Endometrial microvascular endothelial cells (primary cell): ENCODE data around the gene EVI5. TPM values are rescaled to one million over a fixed set of nuclear protein-coding genes. Genes with fewer than 3 reads are reported as not detected.

Experiments used
- in situ Hi-C: cut with HindIII; loops from 2 replicates; pipeline ENCODE4 v1.10.0; 2017; ENCODE audit warnings: low sequenced_read_pairs, low pct_unique_long_range_greater_than_20kb; ENCODE audit errors: inconsistent ontology term
- total RNA-seq: library from RNA; depleted of rRNA; stranded (reverse); fragments of >200 nt; gene quantifications from one replicate; pipeline ENCODE4 v1.2.3, GENCODE V29; 2015; ENCODE audit errors: inconsistent ontology term

The EVI5 gene
- total RNA-seq, 1 donor from 2014 or later, result 15.0 TPM

DNA sequence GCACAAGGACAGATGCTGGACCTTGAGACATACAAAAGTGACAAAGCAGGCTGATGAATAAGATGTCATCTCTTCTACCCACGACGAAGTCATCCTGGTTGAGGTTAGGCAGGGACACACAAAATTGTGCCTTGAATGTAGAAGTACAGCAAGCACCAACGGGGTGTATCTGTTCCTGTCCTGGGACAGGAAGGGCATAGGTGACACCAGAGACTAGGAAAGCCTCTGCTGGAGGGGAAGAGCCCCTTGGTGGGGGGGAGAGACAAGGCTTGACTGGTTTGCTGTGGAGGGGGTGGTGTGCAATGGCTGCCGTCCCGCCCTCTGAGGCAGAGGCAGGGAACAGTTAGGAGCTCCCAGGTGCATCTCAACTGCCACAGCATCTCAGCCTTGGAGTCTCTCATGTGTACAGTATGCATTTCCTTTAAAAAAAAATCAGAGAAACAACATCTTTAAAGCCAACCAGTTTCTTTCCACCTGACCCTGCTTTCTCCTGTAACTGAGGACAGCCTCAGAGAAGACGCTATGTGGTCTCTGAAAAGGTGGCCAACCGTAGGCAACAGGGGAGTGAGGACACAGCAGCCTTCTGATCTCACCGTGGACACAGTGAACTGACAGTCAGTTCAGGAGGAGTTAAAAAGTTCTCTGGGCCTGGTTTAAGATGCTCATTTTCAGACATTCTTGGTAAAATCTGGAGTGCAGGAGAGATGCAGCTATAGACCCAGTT is 280.5 kb downstream of the EVI5 start:
- in situ Hi-C loops, result no loop called here

DNA sequence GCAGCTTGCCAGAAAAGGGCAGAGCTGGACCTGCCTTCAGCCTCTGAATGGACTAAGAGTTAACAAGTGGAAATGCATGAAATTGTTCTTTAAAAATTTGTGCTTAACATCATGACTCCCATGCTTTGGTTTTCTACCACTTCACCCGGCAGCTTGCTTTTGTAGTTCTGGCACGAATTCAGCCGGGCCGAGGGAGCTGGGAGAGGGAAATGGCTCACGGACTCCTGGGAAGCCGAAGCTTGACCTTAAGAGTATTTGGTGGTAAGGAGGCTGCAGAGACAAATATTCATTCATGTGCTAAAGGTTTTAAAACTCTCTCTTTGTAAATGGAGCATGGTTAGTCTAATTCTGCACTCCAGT is 281.0 kb downstream of the EVI5 start:
- in situ Hi-C loops, result no loop called here

DNA sequence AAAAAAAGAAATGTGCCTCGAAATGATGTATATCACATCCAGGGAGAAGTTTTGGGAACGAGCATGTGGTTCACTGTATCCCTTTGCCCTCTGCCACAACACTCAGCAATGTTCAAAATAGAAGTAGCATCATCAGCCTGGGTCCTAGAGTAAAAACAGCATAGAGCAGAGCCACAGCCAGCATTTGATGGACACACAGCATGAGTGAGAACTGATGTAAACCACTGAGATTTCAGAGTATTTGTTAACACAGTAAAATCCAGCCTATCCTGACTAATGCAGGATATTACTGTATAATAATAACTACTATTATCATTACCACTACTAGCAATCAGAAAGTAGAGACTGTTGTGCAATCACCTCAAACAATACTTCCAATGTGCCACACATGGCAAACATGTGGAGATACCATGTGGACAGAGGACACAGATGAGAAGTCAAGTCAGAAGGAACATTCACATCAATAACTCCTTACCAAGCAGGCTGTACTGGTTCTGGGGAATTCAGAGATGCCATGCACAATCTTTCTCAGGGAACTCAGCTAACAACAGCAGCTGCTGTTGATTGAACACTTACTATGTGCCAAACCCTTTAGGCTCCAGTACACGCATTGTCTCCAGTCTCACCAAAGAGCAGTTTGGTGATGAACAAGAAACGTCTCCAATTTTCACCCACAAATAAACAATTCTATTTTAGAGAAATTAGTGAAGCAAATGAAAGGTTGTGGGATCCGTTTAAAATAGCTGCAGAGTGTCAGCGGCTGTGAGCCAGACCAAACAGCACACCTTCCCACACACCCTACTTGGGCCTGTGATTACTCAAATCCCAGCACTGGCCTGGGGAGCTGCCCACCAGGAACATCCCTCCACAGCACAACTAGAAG is 281.6 kb downstream of the EVI5 start:
- in situ Hi-C loops, result no loop called here

DNA sequence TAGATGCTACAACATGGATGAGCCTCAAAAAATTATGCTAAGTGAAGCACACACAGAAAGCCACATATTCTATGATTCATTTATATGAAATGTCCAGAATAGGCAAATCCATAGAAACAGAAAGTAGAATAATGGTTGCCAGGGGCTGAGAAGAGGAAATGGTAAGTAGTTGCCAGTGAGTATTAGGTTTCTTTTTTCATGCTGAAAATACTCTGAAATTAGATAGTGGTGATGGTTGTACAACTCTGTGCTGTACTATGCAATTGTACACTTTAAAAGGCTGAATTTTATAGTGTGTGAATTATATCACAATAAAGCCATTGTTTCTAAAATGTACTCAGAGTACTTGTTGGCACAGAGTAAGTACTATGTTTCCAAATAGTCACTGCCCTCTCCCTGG is 282.7 kb downstream of the EVI5 start:
- in situ Hi-C loops, result no loop called here

DNA sequence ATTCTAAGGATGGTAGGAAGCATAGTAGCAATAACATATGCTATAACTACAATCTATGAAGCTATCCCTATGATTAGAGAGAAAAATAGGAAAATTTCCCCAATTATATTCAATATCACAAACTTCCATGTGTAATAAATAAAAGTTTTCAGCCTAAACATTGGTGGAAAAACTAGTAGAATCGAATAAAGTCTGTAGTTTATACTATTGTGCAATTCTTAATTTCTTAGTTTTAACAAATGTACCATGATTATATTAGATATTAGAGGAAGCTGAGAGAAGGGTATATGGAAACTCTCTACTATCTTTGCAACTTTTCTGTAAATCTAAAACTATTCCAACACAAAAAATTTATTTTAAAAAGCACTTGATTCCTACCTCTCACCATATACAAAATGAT is 284.4 kb downstream of the EVI5 start:
- in situ Hi-C loops, result no loop called here

DNA sequence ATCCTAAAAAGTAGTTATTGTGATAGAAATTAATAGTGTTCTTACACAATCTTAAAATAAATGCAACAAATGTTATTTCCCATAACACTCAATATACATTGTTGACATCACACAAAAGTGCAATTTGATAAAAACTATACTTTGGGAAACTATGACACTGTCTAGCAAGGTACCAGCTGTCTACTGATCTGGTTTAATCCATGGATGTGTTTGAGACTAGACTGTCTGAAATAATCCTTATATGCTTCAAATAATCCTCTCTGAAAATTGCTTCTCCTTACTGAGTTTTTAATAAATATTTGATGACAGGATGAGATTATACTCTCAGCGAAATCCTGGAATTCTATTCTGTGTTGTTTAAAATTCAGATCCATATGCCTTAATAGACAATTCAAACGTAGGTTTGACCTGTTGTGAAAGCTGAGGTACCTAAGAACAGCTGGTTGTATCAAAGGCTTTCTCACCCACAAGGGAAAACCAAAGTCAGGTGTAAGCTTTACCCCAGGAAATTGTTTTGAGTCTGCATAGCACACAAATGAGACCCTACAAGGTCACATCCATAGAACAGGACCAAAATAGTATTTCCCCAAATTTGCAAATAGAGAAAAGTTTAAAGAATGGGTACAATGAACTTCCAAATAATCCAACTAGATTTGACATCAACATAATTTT is 289.4 kb downstream of the EVI5 start:
- in situ Hi-C loops, result no loop called here

DNA sequence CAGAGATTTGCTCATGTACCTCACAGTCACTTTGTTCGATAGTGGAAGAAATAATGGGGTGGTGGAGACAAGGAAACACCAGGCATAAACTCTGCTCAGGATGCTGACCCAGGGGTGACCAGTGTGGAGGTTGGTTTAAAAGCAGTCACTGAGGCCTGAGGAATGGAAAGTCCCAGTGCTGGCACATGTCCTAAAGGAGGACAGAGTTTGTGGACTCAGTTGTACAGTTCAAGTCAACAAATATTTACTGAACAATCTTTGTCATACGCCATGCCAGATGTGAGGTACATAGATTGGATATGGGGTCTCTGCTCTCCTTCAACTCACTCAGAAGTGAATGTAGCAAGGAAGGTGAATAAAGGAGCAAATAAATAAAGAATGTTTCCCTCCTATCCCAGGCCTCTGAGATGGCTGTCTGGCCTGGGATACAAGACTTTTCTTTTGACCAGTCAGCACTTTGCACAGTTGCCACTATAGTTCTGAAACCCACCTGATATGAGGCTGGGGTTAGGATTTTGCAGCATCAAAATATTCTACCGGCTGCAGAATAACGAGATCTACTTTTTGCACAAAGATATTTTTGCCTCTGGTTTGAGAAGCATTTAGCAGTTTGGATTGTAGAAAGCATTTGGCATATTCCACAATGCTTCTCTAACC is 290.3 kb downstream of the EVI5 start:
- in situ Hi-C loops, result no loop called here

DNA sequence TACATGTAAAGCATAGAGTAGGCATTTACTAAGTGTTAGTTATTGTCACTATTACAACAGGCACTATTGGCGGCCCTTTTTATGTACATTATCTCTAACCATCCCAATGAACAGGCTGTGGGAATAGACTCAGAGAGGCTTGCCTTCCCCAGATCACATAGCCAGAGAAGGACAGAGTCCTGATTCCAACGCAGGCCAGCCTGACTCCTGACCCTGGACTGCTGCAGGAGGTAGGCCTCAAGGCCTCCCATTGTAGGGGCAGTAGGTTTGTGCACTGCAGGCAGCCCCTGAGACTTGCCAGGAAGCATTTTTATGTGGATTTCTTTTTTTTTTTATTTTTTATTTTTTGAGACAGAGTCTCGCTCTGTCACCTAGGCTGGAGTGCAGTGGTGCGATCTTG is 291.8 kb downstream of the EVI5 start:
- in situ Hi-C loops, result no loop called here

DNA sequence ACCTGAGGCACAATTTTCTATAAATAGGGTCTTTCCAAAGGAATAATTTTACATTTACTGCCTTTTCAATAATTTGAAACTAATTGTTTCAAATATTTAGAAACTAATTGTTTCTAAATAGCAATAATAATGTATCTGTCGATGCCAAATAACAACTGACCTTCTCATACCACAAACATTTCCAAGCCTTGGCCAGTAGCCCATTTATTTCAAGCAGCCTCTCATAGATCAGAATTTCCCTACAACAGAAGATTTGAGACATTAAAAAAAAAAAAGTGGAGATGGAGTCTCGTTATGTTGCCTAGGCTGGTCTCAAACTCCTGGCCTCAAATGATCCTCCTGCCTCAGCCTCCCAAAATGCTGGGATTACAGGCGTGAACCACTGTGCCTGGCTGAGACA is 296.1 kb downstream of the EVI5 start:
- in situ Hi-C loops, result no loop called here

DNA sequence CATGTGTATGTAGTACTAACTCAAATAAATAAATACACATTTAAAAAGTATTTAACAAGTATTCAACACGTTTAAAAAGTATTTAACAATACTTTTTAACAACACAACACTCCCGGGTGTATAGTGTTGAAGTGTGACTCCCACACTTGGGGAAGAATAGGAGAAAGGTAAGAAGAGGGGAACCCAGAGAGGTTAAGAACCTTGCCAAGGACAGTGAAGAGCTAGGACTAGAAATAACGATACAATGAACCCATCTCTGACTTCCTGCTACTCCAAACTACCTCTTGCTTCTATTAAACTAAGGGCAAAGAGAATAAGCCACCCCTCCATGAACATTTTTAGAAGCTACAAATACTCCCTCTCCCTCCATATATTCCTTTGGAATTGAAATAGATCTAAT is 296.5 kb downstream of the EVI5 start:
- in situ Hi-C loops, result no loop called here

DNA sequence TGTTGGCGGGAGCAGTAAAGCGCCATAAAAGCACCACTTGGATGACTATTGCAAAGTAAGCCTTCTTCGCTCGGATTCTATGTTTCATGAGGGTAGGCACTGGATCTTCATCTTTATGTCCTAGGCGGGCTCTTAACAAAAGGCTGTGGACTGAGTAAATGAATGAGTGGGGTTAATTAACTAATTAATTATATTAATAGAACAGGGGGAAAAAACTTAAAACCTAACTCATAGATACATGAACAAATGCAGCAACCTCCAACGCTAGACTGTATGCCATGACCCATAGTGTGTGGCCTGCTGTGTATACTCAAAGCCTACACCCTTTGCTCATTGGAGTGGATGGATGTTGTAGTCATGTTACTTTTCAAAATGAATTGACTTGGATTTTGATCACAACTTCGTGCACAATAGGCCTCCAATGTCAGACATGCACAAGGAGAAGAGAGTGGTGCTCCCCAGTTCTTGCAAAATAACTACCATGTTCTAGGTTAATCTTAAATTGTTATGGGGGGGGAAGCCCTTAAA is 297.8 kb downstream of the EVI5 start:
- in situ Hi-C loops, result no loop called here

DNA sequence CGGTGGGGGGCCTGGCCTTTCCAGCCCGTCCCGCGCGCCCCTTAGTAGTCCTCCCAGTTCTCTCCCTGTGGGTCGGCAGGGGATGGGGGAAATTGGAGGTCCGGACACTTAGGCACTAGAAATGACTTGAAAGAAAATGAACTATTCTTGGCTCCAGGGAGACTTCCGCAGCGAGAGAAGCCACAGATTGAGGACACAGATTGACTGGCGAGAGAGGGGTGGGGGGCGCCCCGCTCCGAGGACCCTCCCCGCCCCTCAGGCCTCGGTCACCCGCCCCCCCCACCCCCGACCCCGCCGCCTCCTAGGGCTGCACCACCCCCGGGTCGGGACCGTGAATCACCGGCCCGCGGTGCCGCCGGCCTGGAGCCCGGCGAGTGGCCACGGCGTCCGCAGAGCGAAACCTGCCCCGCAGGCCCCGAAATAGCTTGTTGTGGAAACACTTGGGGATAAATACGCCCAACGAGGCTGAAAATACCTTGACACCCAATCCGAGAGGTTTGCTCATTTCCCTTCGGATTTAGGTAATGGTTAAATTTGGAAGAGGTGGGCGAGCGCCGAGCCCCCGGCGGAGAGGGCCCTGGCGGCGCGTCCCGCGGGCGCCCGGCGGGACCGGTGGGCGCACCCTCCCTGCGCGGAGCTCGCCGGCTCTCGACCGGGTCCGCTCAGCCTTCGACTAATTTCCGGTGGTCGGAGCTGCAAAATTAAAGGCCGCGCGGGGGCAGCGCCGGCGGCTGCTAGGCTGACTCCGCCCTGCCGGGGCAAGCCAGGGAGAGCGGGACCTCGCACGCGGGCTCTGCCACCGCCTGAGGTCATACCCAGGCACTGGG is 298.4 kb downstream of the EVI5 start, which contains the start of gene GFI1:
Gene GFI1, minus strand, starts transcription at position 675 of the 827 bp plus-strand sequence. CDS start 3,438 bp downstream, outside the sequence.
- in situ Hi-C loops, result no loop called here

DNA sequence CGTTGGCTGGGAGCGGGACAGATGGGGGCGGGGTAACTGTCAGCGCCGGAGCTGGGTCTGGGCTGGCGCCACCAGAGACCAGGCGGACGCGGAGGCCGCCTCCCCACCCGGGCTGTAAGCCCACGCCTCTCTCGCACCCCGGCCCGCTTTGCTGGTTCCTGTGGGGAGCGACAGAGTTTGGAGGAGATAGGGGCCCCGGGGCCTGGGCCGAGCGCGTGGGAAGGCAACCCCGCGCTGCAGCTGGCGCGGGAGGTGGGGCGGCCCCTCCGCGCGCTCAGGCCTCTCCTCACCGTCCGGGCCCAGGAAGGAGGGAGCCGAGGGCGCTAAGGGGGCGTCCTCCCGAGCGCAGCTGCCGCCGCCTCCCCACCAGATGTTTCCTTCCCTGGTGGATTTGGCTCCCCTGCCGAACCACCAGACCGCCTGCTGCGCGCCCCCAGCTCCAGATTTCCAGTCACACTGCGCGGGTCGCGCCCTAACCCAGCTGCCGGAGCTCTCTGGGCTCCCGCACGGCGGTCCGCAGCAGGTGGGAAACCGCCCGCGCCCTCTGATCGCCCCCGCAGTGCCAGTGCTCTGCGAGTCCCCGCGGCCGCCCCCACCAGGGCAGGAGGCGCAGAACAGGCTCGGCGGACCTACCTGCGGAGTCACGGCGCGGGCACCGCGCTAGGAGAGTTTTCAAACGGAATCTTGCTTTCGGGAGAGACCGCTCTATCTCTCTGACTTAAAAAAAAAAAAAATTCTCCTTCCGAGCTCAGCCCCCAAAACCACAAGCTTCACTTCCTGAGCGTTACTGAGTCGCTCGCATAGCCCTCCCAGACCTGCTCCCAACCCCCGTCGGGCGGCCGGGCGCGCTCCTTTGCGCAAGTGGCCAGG is 299.3 kb downstream of the EVI5 start:
- in situ Hi-C loops, result no loop called here

DNA sequence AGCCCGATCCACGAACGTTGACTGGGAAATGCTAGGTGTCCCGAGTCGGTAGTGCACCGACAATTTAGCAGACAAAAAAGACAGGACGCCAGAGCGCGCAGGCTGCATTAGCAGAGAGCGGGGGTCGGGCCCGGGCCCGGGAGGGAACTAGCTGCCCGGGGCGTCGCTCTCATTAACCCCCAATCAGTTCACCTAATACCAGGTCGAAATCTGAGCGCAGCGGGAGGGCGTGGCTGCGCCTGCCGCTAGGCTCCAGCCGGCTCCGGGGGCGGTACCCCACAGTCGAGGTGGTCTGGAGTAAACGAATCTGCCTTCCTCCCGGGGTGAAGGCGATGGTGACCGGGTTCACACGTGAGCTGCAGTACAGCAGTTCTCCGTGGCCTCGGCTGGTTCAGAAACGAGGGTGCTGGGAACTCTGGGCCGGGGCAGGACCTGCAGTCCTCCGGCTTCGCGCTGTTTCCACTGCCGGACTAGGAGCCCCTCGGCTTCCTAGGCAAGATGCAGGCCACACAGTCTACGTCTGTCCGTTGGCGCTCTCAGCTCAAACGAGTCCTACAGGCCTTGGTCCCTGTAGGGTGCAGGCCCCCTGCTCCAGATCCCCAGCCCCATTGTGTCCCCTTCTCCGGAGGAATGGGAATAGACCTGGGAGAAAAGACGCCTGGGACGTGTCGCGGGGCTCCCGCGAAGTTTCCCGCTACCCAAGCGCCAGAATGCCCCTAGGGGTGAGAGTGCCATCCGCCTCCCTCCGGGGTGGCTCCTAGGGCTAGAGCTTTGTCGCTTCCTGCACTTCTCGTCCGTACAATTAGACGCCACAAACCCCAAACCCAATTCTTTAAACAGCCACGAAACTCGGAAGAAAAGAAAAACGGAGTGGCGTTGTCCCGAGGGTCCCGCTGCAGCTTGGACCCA is 300.2 kb downstream of the EVI5 start:
- in situ Hi-C loops, result no loop called here

DNA sequence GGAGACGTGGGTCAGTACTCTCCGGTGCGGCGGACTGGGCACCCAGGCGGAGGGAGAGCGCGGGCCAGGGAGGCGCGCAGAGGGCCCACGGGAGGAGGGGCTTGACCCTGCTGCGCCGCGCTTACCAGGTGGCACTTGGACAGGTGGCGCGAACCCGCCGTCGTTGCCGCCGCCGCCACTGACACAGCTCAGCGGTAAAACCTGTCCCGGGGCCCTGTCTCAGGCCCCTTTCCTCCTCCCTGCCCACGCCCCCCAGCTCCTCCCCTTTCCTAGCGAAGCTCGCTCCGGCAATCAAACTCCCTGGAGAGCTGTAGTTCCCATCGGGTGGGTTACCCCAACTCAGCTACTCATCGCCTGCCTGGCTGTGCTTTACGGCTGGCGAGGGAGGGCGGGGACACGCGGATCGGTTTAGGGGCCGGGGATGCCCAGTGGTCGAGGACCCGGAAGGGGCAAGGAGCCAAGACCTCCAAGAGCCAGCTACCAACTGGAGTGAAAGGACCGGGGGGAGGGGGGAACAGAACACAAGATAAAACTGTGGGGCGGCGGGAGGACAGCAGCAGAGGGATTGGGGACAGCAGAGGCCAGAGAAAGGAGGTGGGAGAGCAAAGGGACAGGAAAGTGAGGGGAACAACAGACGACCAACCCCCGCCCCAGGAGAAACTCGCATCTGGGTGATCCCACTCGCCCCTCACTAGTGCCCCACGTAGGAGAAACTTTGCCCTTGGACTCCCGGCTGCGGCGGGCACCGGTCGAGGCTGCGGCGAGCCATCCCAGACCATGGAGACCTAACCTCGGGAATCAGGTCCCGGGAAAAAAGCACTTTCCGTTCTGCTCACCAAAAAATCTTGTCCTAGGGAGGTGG is 301.1 kb downstream of the EVI5 start:
- in situ Hi-C loops, result no loop called here
